GM23248 (cell line): ENCODE data around the gene PIM3. TPM values are rescaled to one million over a fixed set of nuclear protein-coding genes. Genes with fewer than 3 reads are reported as not detected.

Source experiments
- DNase-seq: peaks from one replicate; pipeline ENCODE4 v3.0.0-alpha.2; 2015
- H2AFZ ChIP-seq: fragments of 200-600 bp; sonication (generic); 2 replicates; pipeline ENCODE4 v1.6.1; 2016; ENCODE audit warnings: antibody characterized with exemption
- H3F3A ChIP-seq: fragments of 200-600 bp; sonication (generic); 2 replicates; pipeline ENCODE4 v1.6.1; 2016; ENCODE audit warnings: mild to moderate bottlenecking, antibody characterized with exemption, mixed run types; ENCODE audit not compliant: insufficient read depth
- H3K27ac ChIP-seq: fragments of 200-600 bp; sonication (generic); 2 replicates; pipeline ENCODE4 v1.5.1; 2016; ENCODE audit warnings: mild to moderate bottlenecking
- H3K27me3 ChIP-seq: fragments of 200-600 bp; sonication (generic); replicated peaks from 2 replicates; pipeline ENCODE4 v1.6.1; 2016; ENCODE audit warnings: mild to moderate bottlenecking; ENCODE audit not compliant: insufficient read depth
- H3K36me3 ChIP-seq: fragments of 200-600 bp; sonication (generic); 2 replicates; pipeline ENCODE4 v1.6.1; 2016; ENCODE audit warnings: low read depth, mild to moderate bottlenecking
- H3K4me1 ChIP-seq: fragments of 200-600 bp; sonication (generic); 2 replicates; pipeline ENCODE4 v1.6.1; 2016; ENCODE audit warnings: mild to moderate bottlenecking; ENCODE audit not compliant: insufficient read depth
- H3K4me2 ChIP-seq: fragments of 200-600 bp; sonication (generic); one replicate; pipeline ENCODE4 v1.6.1; 2016; ENCODE audit warnings: mild to moderate bottlenecking; ENCODE audit not compliant: unreplicated experiment
- H3K4me3 ChIP-seq: fragments of 200-600 bp; sonication (generic); 2 replicates; pipeline ENCODE4 v1.5.1; 2016; ENCODE audit warnings: mild to moderate bottlenecking
- H3K79me2 ChIP-seq: fragments of 200-600 bp; sonication (generic); 2 replicates; pipeline ENCODE4 v1.6.1; 2016; ENCODE audit warnings: mild to moderate bottlenecking; ENCODE audit not compliant: insufficient read depth
- H3K9ac ChIP-seq: fragments of 200-600 bp; sonication (generic); 2 replicates; pipeline ENCODE4 v1.6.1; 2016; ENCODE audit warnings: mild to moderate bottlenecking
- H3K9me2 ChIP-seq: fragments of 200-600 bp; sonication (generic); 2 replicates; pipeline ENCODE4 v1.6.1; 2016; ENCODE audit warnings: mixed run types, mild to moderate bottlenecking, moderate library complexity; ENCODE audit not compliant: insufficient read depth
- H3K9me3 ChIP-seq: fragments of 200-600 bp; sonication (generic); one replicate; pipeline ENCODE4 v1.6.1; 2017; ENCODE audit warnings: low read depth
- H4K20me1 ChIP-seq: fragments of 200-600 bp; sonication (generic); 2 replicates; pipeline ENCODE4 v1.6.0; 2016; ENCODE audit not compliant: insufficient read depth
- EZH2 ChIP-seq: fragments of 200-600 bp; sonication (generic); IDR thresholded peaks from 2 replicates; pipeline ENCODE4 v1.6.1; 2018; ENCODE audit warnings: antibody characterized with exemption, mild to moderate bottlenecking; ENCODE audit not compliant: insufficient read depth, poor library complexity, severe bottlenecking
- EZH2phosphoT487 ChIP-seq: fragments of 200-600 bp; sonication (generic); IDR thresholded peaks from 2 replicates; pipeline ENCODE4 v1.6.1; 2018; ENCODE audit warnings: antibody characterized with exemption, moderate library complexity, mild to moderate bottlenecking, low read depth; ENCODE audit not compliant: insufficient read depth
- WGBS, 2 experiments: methylation state at CpG; one replicate each; pipeline ENCODE4 v1.1.6; 2015 to 2017; ENCODE audit warnings: low lambda C conversion rate in 2 of 2, low coverage in 1 of 2; ENCODE audit errors: missing lambda C conversion rate in 2 of 2; 5-methylcytosine and 5-hydroxymethylcytosine counted together
- in situ Hi-C: fragments of 300-500 bp; cut with MboI; formaldehyde crosslinking; loops from 2 replicates; pipeline ENCODE4 v1.15.0; 2020
- polyA plus RNA-seq: library from polyadenylated mRNA; unstranded; fragments of >200 nt; fragmentation: Nextera tagmentation; extraction: Ambion mirVana; gene quantifications from 2 replicates; pipeline ENCODE4 v1.2.1, GENCODE V29; 2016
- total RNA-seq: library from RNA; depleted of rRNA; stranded (reverse); fragments of >200 nt; shearing (Covaris generic); gene quantifications from 2 replicates; pipeline ENCODE4 v1.2.3, GENCODE V29; 2014

Gene PIM3
- total and polyA plus RNA-seq, 2 experiments from 2014 or later: 10.8 to 16.2 TPM

DNA sequence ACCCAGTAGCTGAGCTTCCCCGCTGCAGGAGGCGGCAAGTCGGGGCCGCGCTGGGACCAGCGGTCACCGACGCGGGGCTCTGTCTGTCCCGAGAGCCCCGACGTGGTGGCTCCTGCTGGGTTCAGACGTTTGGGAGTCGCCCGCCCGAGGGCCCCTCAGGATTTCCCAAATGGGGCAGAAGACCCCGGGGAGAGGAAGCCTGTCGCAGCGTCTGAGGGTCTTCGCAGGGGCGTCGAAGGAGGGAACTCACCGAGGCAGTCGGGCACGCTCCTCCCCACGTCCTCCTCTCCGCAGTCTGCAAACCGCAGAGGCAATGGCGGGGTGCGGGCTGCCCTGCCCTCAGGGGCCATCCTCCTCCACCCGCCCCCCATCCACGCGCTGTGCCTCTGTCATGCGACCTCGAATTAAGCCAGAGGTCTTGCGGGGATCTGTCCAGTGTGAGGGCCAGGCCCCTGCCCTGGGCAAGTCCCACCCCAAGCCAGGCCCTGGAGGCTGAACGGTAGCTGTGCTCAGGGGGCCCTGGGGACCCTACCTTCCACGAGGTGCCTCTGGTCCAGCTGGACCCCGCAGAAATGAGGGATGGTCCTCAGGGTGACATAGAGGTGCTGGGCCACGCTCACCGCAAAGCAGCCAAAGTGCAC, 39.5 kb downstream of the PIM3 start:
- H4K20me1 ChIP-seq: no peaks in the 10 kb centered on the region
- in situ Hi-C loops: no loop called here
- TF ChIP-seq EZH2 (no peak), EZH2phosphoT487 (no peak)

DNA sequence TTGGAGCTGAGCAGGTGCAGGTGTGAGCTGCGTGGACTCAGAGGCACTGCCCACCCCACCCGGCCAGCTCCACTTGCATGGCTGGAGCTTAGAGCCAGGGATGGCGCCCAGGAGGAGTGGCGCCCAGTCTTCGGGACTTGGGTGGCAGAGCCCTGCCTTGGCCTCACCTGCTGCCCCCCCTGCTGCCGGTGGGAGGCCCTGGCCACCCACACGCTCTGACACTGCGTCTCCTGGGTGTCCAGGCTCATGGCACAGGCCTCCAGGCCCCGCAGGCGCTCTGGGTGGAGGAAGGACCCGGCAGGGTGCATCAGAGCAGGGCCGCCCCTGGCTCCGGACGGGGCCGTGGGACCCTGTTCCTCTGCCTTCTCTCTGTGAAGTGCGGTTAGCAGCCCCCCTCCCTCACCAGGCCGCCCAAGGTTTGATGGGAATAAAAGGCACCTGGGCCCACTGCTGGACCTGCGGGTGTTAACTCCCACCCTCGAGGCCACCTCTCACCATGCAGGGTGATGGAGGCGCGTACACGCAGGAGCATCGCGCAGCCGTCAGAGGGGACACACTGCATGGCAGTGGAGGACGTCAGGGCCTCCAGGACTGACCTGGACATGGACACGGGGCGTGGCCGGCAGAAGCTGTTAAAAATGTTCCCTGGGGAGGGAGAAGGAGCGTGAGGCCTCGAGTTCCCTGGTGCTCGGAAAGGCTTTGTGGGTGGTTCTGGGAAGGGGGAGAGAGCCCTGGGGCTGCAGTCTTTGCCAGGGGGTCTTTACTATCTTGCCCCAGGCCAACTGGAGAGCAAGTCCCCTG, 40.2 kb downstream of the PIM3 start:
- Histone ChIP-seq H3K4me3 (no peak overlapping the region), H3F3A (no peaks in the 10 kb centered on the region), H3K9ac (no peak overlapping the region), H3K79me2 (no peaks in the 10 kb centered on the region), H3K9me3 (no peaks in the 10 kb centered on the region), H4K20me1 (no peaks in the 10 kb centered on the region), H3K27ac (no peak overlapping the region), H3K4me1 (no peaks in the 10 kb centered on the region), H3K27me3 (peaks cover 10% of the 10 kb centered on the region; the same call in 1 of the 2 replicates), H3K4me2 (no peak overlapping the region), H2AFZ (no peak overlapping the region), H3K36me3 (no peaks in the 10 kb centered on the region), H3K9me2 (no peaks in the 10 kb centered on the region)
- 76 to 77% methylated on average over 26 to 30 of the region's 32 CpGs for WGBS, 2 experiments
- in situ Hi-C loops: no loop called here
- no peak for DNase-seq
- TF ChIP-seq EZH2 (no peak), EZH2phosphoT487 (no peak)

More for the DNA sequence above, 39.5 kb downstream of the PIM3 start:
- Histone ChIP-seq H3K9ac (no peak overlapping the region), H3K4me1 (no peaks in the 10 kb centered on the region), H3K9me2 (no peaks in the 10 kb centered on the region), H2AFZ (no peak overlapping the region), H3K79me2 (no peaks in the 10 kb centered on the region), H3F3A (no peaks in the 10 kb centered on the region), H3K27ac (no peak overlapping the region), H3K4me2 (no peak overlapping the region), H3K27me3 (peaks cover 8% of the 10 kb centered on the region; the same call in 1 of the 2 replicates), H3K9me3 (no peaks in the 10 kb centered on the region), H3K4me3 (no peak overlapping the region), H3K36me3 (no peaks in the 10 kb centered on the region)
- 36 to 37% methylated on average over 33 to 39 of the region's 41 CpGs for WGBS, 2 experiments
- DNase-seq: no peak

DNA sequence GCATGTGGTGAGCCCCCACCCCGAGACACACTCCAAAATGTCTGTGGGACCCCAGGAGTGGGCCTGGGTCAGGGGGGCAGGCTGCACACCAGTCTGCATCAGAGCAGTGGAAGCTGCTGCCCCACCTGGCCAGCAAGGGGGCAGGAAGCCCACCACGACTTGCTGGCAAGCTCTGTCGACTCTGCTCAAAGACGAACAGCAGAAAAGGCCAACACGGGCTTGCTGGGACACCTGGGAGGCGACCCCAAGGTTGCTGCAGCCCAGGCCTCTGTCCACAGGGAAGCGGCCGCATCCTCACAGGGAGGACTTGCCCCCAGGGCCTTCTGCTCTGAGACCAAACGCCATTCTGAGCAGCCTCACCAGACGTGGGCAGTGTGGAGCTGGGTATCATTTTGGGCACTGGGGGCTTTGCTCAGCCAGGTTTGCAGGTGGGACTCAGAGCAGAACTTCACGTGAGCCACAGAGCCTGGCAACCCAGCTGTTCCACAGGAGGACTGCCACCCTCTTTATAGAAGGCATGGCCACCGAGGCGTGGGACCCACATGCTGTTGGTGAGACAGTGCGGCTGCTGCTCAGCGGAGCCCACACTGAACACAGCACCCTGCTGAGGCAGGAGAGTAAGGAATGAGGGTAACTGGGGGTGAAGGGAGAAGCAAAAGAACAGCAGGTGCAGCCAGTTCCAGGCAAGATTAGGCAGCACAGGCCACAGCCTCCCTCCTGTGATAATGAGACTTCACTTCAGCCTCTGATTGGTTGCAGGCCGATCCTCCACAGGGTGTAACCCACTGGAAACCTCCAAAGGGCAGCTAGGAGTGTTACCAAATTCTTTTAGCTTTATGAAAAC, 41.0 kb downstream of the PIM3 start:
- Histone ChIP-seq H3K9ac (no peak overlapping the region), H3K27ac (no peak overlapping the region), H3F3A (no peaks in the 10 kb centered on the region), H3K9me3 (no peaks in the 10 kb centered on the region), H3K9me2 (no peaks in the 10 kb centered on the region), H3K27me3 (peaks cover 10% of the 10 kb centered on the region; the same call in 1 of the 2 replicates), H3K4me1 (no peaks in the 10 kb centered on the region), H3K4me3 (no peak overlapping the region), H3K79me2 (no peaks in the 10 kb centered on the region), H3K4me2 (no peak overlapping the region), H2AFZ (no peak overlapping the region), H3K36me3 (no peaks in the 10 kb centered on the region), H4K20me1 (no peaks in the 10 kb centered on the region)
- in situ Hi-C loops: no loop called here
- 57 to 61% methylated on average over 16 of the region's 16 CpGs for WGBS, 2 experiments
- TF ChIP-seq EZH2 (no peak), EZH2phosphoT487 (no peak)
- no peak for DNase-seq

DNA sequence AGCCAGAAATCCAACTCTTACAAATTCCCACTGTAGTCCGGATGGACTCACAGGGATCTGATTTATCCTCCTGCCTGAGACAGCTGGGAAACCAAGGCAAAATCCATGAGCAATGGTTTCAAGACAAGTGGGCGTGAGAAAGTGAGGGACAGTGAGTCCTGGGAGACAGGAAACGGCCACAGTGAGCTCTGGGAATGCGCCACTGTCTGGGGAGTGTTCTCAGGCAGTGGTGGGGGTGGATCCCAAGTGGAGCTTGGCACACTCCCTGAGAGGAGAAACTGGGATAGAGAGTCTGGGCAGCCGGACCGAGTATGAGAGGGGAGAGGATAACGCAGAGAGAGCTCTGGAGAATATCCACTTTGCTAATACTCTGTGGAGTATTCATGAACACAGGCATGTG, 42.2 kb downstream of the PIM3 start:
- Histone ChIP-seq H2AFZ (no peak overlapping the region), H3K4me1 (no peaks in the 10 kb centered on the region), H3F3A (no peaks in the 10 kb centered on the region), H3K27ac (no peak overlapping the region), H3K79me2 (no peaks in the 10 kb centered on the region), H3K9me3 (no peaks in the 10 kb centered on the region), H4K20me1 (no peaks in the 10 kb centered on the region), H3K27me3 (peaks cover 10% of the 10 kb centered on the region; the same call in 1 of the 2 replicates), H3K9me2 (no peaks in the 10 kb centered on the region), H3K36me3 (no peaks in the 10 kb centered on the region), H3K4me2 (no peak overlapping the region), H3K4me3 (no peak overlapping the region), H3K9ac (no peak overlapping the region)
- 55 to 68% methylated on average over 7 of the region's 7 CpGs for WGBS, 2 experiments
- in situ Hi-C loops: no loop called here
- DNase-seq: peak; percentile 18
- TF ChIP-seq EZH2 (no peak), EZH2phosphoT487 (no peak)
